PC-3 (cell line): ENCODE measurements around the gene CTTNBP2. TPM values are rescaled to one million over a fixed set of nuclear protein-coding genes. Genes with fewer than 3 reads are reported as not detected.

Experiments
- ATAC-seq: fragments of 200-7000 bp; cut with Tn5 transposase; 2 replicates; pipeline ENCODE4 v1.9.1; 2020; ENCODE audit warnings: mild to moderate bottlenecking, moderate library complexity
- BruUV-seq: library from RNA; stranded (reverse); fragments of 400-500 nt; replicated peaks from 2 replicates; lab custom pipeline; 2021; lab: Mats Ljungman, UMichigan
- CTCF ChIA-PET: fragments of 300-600 bp; sonication (Branson Sonifier 250); formaldehyde crosslinking; loops from one replicate; lab custom pipeline; 2022; ENCODE audit warnings: antibody characterized with exemption; lab: Charles Lee
- POLR2A ChIA-PET: fragments of 300-600 bp; sonication (Branson Sonifier 250); formaldehyde crosslinking; loops from one replicate; lab custom pipeline; 2022; ENCODE audit warnings: antibody characterized with exemption; ENCODE audit not compliant: unreplicated experiment; lab: Charles Lee
- DNase-seq: peaks from one replicate; pipeline ENCODE4 v3.0.0-alpha.2; 2015
- H2AFZ ChIP-seq: fragments of 300-600 bp; sonication (generic); 2 replicates; pipeline ENCODE4 v1.6.0; 2016; ENCODE audit warnings: antibody characterized with exemption, low read length
- H3F3A ChIP-seq: fragments of 300-600 bp; sonication (generic); one replicate; pipeline ENCODE4 v1.6.0; 2017; ENCODE audit warnings: antibody characterized with exemption, low read length, control low read depth, mild to moderate bottlenecking; ENCODE audit not compliant: unreplicated experiment
- H3K27ac ChIP-seq: fragments of 300-600 bp; sonication (generic); 2 replicates; pipeline ENCODE4 v1.5.1; 2016; ENCODE audit warnings: mild to moderate bottlenecking, low read length
- H3K27me3 ChIP-seq: fragments of 300-600 bp; sonication (generic); 2 replicates; pipeline ENCODE4 v1.6.1; 2016; ENCODE audit warnings: low read length, mixed read lengths
- H3K36me3 ChIP-seq: fragments of 300-600 bp; sonication (generic); 2 replicates; pipeline ENCODE4 v1.6.1; 2016; ENCODE audit warnings: low read depth, mixed run types, low read length, mixed read lengths
- H3K4me1 ChIP-seq: fragments of 300-600 bp; sonication (generic); 2 replicates; pipeline ENCODE4 v1.5.1; 2016; ENCODE audit warnings: low read length; ENCODE audit not compliant: insufficient read depth
- H3K4me2 ChIP-seq: fragments of 300-600 bp; sonication (generic); 2 replicates; pipeline ENCODE4 v1.6.0; 2016; ENCODE audit warnings: low read length
- H3K4me3 ChIP-seq: fragments of 300-600 bp; sonication (generic); 2 replicates; pipeline ENCODE4 v1.5.1; 2016; ENCODE audit warnings: mild to moderate bottlenecking, low read length, mixed read lengths
- H3K79me2 ChIP-seq: fragments of 300-600 bp; sonication (generic); 2 replicates; pipeline ENCODE4 v1.6.1; 2017; ENCODE audit warnings: low read length, mixed read lengths
- H3K9ac ChIP-seq: fragments of 300-600 bp; sonication (generic); 2 replicates; pipeline ENCODE4 v1.6.0; 2016; ENCODE audit warnings: mild to moderate bottlenecking, low read length
- H3K9me2 ChIP-seq: fragments of 300-600 bp; sonication (generic); replicated peaks from 2 replicates; pipeline ENCODE4 v1.6.1; 2016; ENCODE audit warnings: mixed run types, low read length, mixed read lengths
- H3K9me3 ChIP-seq: fragments of 300-600 bp; sonication (generic); 2 replicates; pipeline ENCODE4 v1.6.1; 2016; ENCODE audit warnings: low read length, mixed read lengths
- H4K20me1 ChIP-seq: fragments of 300-600 bp; sonication (generic); 2 replicates; pipeline ENCODE4 v1.6.1; 2016; ENCODE audit warnings: low read length, mixed read lengths
- CTCF ChIP-seq: fragments of 300-600 bp; sonication (generic); conservative IDR thresholded peaks from 2 replicates; pipeline ENCODE4 v1.5.1; 2017; ENCODE audit warnings: antibody characterized with exemption, low read depth, mild to moderate bottlenecking, low read length
- EZH2 ChIP-seq: fragments of 300-600 bp; sonication (generic); IDR thresholded peaks from one replicate; pipeline ENCODE4 v1.6.1; 2017; ENCODE audit warnings: antibody characterized with exemption, mild to moderate bottlenecking, low read length; ENCODE audit not compliant: unreplicated experiment
- EZH2phosphoT487 ChIP-seq: fragments of 300-600 bp; sonication (generic); IDR thresholded peaks from 2 replicates; pipeline ENCODE4 v1.6.1; 2018; ENCODE audit warnings: mild to moderate bottlenecking, antibody characterized with exemption, low read length, borderline replicate concordance
- intact Hi-C: fragments of 100-400 bp; cut with micrococcal nuclease; formaldehyde crosslinking; loops from 2 replicates; pipeline ENCODE4 v1.9.0; 2023
- total RNA-seq: library from RNA; depleted of rRNA; stranded (reverse); fragments of >200 nt; gene quantifications from 2 replicates; pipeline ENCODE4 v1.2.3, GENCODE V29; 2014

The CTTNBP2 gene
- total RNA-seq, 1 experiment from 2014 or later: 1.1 TPM

- no peak overlapping the region for H2AFZ ChIP-seq
- TF ChIP-seq EZH2 (no peak), CTCF (no peak), EZH2phosphoT487 (no peak)
- no peak overlapping the region for H3K9ac ChIP-seq
- no peak overlapping the region for H3K27ac ChIP-seq
- no peaks in the 10 kb centered on the region for H3K79me2 ChIP-seq
- H3K4me3 ChIP-seq: no peak overlapping the region
- intact Hi-C loops: no loop called here
- POLR2A ChIA-PET: no interaction called here
- no peaks in the 10 kb centered on the region for H3F3A ChIP-seq
- DNase-seq: peak; percentile 28
- no peaks in the 10 kb centered on the region for H3K36me3 ChIP-seq
- peak; percentile 31 for ATAC-seq
- BruUV-seq: no TSS peak
- H3K9me2 ChIP-seq: no peaks in the 10 kb centered on the region
- H3K4me1 ChIP-seq: no peaks in the 10 kb centered on the region; the same call in 1 of the 2 replicates
- H3K27me3 ChIP-seq: peaks cover 53% of the 10 kb centered on the region
- no peaks in the 10 kb centered on the region for H4K20me1 ChIP-seq
- CTCF ChIA-PET: no interaction called here
- H3K9me3 ChIP-seq: no peaks in the 10 kb centered on the region
- no peak overlapping the region for H3K4me2 ChIP-seq
These were observed 190.4 kb downstream of the CTTNBP2 start for GRCh38 chr7:117682681-117683385.

GRCh38 chr7:117679120-117679519 lies 194.1 kb downstream of the CTTNBP2 start:
- Histone ChIP-seq H3K27me3 (peaks cover 75% of the 10 kb centered on the region), H3K9me2 (no peaks in the 10 kb centered on the region), H3K4me3 (no peak overlapping the region), H3K4me2 (no peak overlapping the region), H3K36me3 (no peaks in the 10 kb centered on the region), H3F3A (no peaks in the 10 kb centered on the region), H3K4me1 (no peaks in the 10 kb centered on the region; the same call in 1 of the 2 replicates), H3K9ac (no peak overlapping the region), H3K9me3 (no peaks in the 10 kb centered on the region), H2AFZ (no peak overlapping the region), H3K27ac (no peak overlapping the region), H3K79me2 (no peaks in the 10 kb centered on the region), H4K20me1 (no peaks in the 10 kb centered on the region)
- intact Hi-C loops: no loop called here
- DNase-seq (no peak), ATAC-seq (no peak)
- TF ChIP-seq CTCF (no peak), EZH2phosphoT487 (no peak), EZH2 (no peak)
- CTCF ChIA-PET: no interaction called here
- no TSS peak for BruUV-seq
- POLR2A ChIA-PET: no interaction called here
